Thyroid gland (tissue), 4 donors: ENCODE data around the gene CREB5.

ENCODE experiments used
- CTCF ChIP-seq, 6 experiments: fragments of 200-600 bp in 3 of 6; fragments of 450-650 bp in 3 of 6; sonication (generic) in 3 of 6; IDR thresholded peaks; one replicate each; pipeline ENCODE4 v1.5.1; 2016 to 2019; ENCODE audit warnings: antibody characterized with exemption in 6 of 6, mild to moderate bottlenecking in 2 of 6, inconsistent platforms in 1 of 6, moderate library complexity in 1 of 6
- POLR2A ChIP-seq, 2 donors: fragments of 450-650 bp; IDR thresholded peaks; one replicate each; pipeline ENCODE4 v1.6.1; 2017; ENCODE audit warnings: antibody characterized with exemption in 2 of 2, mild to moderate bottlenecking in 2 of 2, moderate library complexity in 1 of 2

- TF ChIP-seq CTCF (IDR thresholded peaks at IDR 0.05) (no peak), POLR2A (IDR thresholded peaks at IDR 0.05) (no peak)
Measured at GRCh38 chr7:28668085-28668484, 255.8 kb downstream of the CREB5 start.
